ENCODE results near the gene WDFY4.

The WDFY4 gene

DNA sequence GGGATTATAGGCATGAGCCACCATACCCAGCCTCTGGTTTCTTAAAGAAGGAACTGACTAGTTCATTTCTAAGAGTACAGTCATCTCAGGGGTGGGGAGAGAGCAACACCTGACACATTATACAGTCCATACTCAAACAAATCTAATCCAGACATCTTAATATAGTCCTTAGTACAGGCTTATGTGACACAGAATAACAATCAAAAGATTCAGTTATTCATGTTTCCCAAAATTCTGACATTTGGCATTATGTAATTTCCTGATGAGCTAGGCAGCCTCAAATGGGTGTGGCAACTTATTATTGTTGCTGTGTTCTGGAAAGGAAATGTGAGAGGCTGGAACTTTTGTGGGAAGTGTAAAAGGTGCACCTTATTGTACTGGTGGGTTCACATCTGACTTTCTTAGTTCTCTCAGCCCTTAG lies 116.3 kb downstream of the WDFY4 start:
- no peaks in the 10 kb centered on the region for H3K4me1 ChIP-seq
- no peak overlapping the region for H3K9ac ChIP-seq
- H3K27ac ChIP-seq: peak overlapping the region; percentile 45
- H3K4me3 ChIP-seq (ENCODE audit: low read depth, low read length): no peak overlapping the region
- no peaks in the 10 kb centered on the region for H3K36me3 ChIP-seq (ENCODE audit: control insufficient read depth, insufficient read depth, low read length)
- no peak overlapping the region for H3K4me2 ChIP-seq (ENCODE audit: low read length)
- no peak overlapping the region for H2AFZ ChIP-seq
- TF ChIP-seq, protein P1, sequence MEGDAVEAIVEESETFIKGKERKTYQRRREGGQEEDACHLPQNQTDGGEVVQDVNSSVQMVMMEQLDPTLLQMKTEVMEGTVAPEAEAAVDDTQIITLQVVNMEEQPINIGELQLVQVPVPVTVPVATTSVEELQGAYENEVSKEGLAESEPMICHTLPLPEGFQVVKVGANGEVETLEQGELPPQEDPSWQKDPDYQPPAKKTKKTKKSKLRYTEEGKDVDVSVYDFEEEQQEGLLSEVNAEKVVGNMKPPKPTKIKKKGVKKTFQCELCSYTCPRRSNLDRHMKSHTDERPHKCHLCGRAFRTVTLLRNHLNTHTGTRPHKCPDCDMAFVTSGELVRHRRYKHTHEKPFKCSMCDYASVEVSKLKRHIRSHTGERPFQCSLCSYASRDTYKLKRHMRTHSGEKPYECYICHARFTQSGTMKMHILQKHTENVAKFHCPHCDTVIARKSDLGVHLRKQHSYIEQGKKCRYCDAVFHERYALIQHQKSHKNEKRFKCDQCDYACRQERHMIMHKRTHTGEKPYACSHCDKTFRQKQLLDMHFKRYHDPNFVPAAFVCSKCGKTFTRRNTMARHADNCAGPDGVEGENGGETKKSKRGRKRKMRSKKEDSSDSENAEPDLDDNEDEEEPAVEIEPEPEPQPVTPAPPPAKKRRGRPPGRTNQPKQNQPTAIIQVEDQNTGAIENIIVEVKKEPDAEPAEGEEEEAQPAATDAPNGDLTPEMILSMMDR (IDR thresholded peaks at IDR 0.05): no peak
- no peaks in the 10 kb centered on the region for H3K9me3 ChIP-seq (ENCODE audit: control insufficient read depth, low read length)
- H3K27me3 ChIP-seq (ENCODE audit: control insufficient read depth, insufficient read depth, low read length): no peaks in the 10 kb centered on the region
- H3K79me2 ChIP-seq: no peaks in the 10 kb centered on the region

DNA sequence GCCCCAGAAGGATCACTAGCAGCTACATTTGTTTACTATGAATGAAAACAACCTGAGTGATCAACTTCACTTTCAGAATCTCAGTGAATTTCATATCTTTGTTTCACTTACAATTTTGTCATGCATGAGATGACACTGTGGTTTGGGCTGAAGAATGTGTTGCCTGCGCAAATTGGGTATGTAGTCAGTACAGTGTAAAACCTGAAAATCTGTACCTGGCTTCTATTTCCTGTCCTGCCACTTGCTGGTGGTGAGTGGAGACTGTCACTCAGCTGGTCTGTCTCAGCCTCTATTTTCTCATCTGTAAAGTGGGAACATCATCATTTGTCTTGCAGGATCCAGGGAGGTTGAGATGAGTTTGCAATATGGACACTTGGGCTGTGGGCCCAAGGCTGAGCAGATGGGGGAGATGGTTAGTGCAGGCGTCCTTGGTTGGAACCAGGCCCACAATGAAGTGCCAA lies 118.0 kb downstream of the WDFY4 start:
- H3K4me1 ChIP-seq: no peaks in the 10 kb centered on the region
- H3K27ac ChIP-seq: no peak overlapping the region
- H2AFZ ChIP-seq: no peak overlapping the region
- H3K27me3 ChIP-seq (ENCODE audit: control insufficient read depth, insufficient read depth, low read length): no peaks in the 10 kb centered on the region
- no peaks in the 10 kb centered on the region for H3K36me3 ChIP-seq (ENCODE audit: control insufficient read depth, insufficient read depth, low read length)
- TF ChIP-seq, protein P1 (IDR thresholded peaks at IDR 0.05): no peak
- no peaks in the 10 kb centered on the region for H3K79me2 ChIP-seq
- no peak overlapping the region for H3K4me3 ChIP-seq (ENCODE audit: low read depth, low read length)
- H3K9ac ChIP-seq: no peak overlapping the region
- H3K9me3 ChIP-seq (ENCODE audit: control insufficient read depth, low read length): no peaks in the 10 kb centered on the region
- no peak overlapping the region for H3K4me2 ChIP-seq (ENCODE audit: low read length)

DNA sequence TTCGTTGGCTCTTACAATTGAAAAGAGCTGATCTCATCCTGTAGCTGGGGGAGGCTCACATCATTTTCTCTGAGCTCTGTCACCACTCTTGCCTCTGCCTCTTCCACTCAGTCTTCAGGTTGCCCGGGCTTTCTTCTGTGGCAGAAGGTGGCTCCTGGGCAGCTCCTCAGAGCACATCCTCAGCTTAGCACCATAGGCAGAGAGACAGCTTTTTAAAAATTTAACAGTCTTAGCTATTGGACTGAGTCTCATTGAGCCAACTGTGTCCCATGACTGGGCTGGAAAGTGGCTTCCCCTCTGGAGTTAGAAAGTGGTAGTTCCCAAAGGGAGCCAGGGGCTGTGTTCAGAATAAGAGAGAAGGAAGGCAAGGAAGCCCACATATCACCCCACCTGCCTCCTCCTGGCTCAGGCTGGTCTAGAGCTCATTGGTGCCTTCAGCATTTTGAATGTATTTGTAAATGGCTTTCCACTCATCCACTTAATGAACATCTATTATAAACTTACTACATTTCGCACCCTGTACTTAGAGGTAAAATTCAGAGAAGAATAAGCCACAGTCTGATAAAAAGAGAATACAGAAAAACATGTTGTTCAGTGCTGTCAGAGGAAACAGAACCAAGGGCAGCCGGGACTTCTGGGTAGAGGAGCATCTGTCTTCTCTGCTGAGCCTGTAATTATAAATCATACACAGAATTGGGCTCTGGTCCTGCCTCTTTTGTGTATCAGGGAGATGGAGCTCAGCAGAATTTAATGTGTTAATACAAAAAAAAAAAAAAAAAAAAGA lies 119.3 kb downstream of the WDFY4 start:
- H3K4me2 ChIP-seq (ENCODE audit: low read length): no peak overlapping the region
- H3K27me3 ChIP-seq (ENCODE audit: control insufficient read depth, insufficient read depth, low read length): no peaks in the 10 kb centered on the region
- H3K9me3 ChIP-seq (ENCODE audit: control insufficient read depth, low read length): no peaks in the 10 kb centered on the region
- H3K4me3 ChIP-seq (ENCODE audit: low read depth, low read length): no peak overlapping the region
- H3K4me1 ChIP-seq: no peaks in the 10 kb centered on the region
- TF ChIP-seq, protein P1 (IDR thresholded peaks at IDR 0.05): no peak
- no peak overlapping the region for H3K9ac ChIP-seq
- no peak overlapping the region for H3K27ac ChIP-seq
- no peaks in the 10 kb centered on the region for H3K36me3 ChIP-seq (ENCODE audit: control insufficient read depth, insufficient read depth, low read length)
- no peak overlapping the region for H2AFZ ChIP-seq
- no peaks in the 10 kb centered on the region for H3K79me2 ChIP-seq

DNA sequence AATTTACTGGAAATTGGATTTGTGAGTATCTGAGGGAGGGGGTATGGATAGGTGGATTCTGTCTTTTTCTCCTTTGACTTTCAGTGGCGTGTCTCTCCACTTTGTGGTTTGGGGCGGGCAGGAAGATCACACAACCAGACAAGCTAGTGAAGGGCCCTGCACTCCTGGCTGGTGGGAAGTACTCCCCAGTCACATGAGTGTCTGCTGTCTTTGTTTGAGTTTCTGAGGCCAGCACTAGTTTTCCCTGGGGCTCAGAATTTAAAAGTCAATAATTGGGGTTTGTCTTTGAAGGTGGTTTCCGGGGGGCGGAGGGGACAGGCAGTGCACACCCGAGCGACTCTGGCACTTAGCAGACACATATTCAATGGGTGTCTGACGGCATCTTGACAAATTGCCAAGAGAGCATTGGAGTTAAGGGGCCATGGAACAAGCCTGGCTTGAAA lies 120.1 kb downstream of the WDFY4 start:
- H3K27ac ChIP-seq: no peak overlapping the region

More for the DNA sequence above, 120.1 kb downstream of the WDFY4 start:
- no peaks in the 10 kb centered on the region for H3K79me2 ChIP-seq
- no peak overlapping the region for H3K4me2 ChIP-seq (ENCODE audit: low read length)
- no peaks in the 10 kb centered on the region for H3K27me3 ChIP-seq (ENCODE audit: control insufficient read depth, insufficient read depth, low read length)
- H3K9ac ChIP-seq: no peak overlapping the region
- TF ChIP-seq, protein P1 (IDR thresholded peaks at IDR 0.05): no peak
- no peaks in the 10 kb centered on the region for H3K36me3 ChIP-seq (ENCODE audit: control insufficient read depth, insufficient read depth, low read length)
- no peaks in the 10 kb centered on the region for H3K9me3 ChIP-seq (ENCODE audit: control insufficient read depth, low read length)
- no peaks in the 10 kb centered on the region for H3K4me1 ChIP-seq
- no peak overlapping the region for H3K4me3 ChIP-seq (ENCODE audit: low read depth, low read length)
- no peak overlapping the region for H2AFZ ChIP-seq
